Panc1 (cell line): ENCODE data around the gene HTRA3.

Experiments used
- CTCF ChIP-seq: fragments of 450-650 bp; IDR thresholded peaks from 2 replicates; pipeline ENCODE4 v1.5.1; 2017; ENCODE audit warnings: mild to moderate bottlenecking
- POLR2AphosphoS5 ChIP-seq: IDR thresholded peaks from 2 replicates; pipeline ENCODE4 v1.6.1; 2012; ENCODE audit warnings: mild to moderate bottlenecking, low read depth, low read length, moderate library complexity

- no peak for TF ChIP-seq CTCF
- no peak for TF ChIP-seq POLR2AphosphoS5
Measured at GRCh38 chr4:8234715-8235114, 34.8 kb upstream of the HTRA3 start.
